ENCODE results near the gene ACACB.

GRCh38 chr12:109113661-109114321, 2.6 kb upstream of the ACACB start:
- TF ChIP-seq CTCF (IDR thresholded peaks at IDR 0.05) (no peak), EP300 (IDR thresholded peaks at IDR 0.05) (peak in 1 of 4 donors; percentile 33)
